Skeletal muscle cell (primary cell): ENCODE results near the gene ELOB.
A peak's percentile ranks its signal among the peaks of the same experiment; 100 is the strongest.

ENCODE experiments used
- DNase-seq: peaks from one replicate; pipeline ENCODE4 v3.0.0-alpha.2; 2010; ENCODE audit warnings: low read depth
- H3K4me3 ChIP-seq: 2 replicates; pipeline ENCODE4 v1.5.1; 2011; ENCODE audit warnings: low read depth, mild to moderate bottlenecking, control low read depth, low read length, moderate library complexity

Gene ELOB

GRCh38 chr16:2771496-2772402 is 5.3 kb downstream of the ELOB start:
- DNase-seq = no peak

GRCh38 chr16:2770057-2770951 is 6.8 kb downstream of the ELOB start:
- DNase-seq = no peak
- H3K4me3 ChIP-seq = no peak overlapping the region

More at GRCh38 chr16:2771496-2772402, 5.3 kb downstream of the ELOB start:
- no peak overlapping the region for H3K4me3 ChIP-seq

- DNase-seq = peak; percentile 42
- H3K4me3 ChIP-seq = no peak overlapping the region
Observed at GRCh38 chr16:2769675-2770056, 7.4 kb downstream of the ELOB start.

DNA sequence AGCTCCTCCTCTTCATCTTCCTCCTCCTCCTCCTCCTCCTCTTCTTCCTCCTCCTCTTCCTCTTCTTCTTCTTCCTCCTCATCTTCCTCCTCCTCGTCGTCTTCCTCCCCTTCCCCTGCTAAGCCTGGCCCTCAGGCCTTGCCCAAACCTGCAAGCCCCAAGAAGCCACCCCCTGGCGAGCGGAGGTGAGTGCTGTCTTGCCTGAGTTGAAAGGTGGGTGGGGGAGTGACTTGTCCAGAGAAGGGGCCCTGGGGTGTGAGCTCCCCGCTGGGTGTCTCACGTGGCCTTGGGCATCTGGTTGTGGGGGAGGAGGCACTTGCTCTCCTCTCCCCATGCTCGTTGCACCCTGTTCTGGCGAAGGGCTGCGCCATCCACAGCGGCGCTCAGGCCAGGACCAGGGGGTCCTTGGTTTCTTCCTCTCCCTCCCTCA is 8.0 kb downstream of the ELOB start:
- no peak for DNase-seq
- H3K4me3 ChIP-seq = no peak overlapping the region

GRCh38 chr16:2768403-2769089 is 8.5 kb downstream of the ELOB start:
- DNase-seq = no peak
- no peak overlapping the region for H3K4me3 ChIP-seq

- no peak overlapping the region for H3K4me3 ChIP-seq
Observed at GRCh38 chr16:2767891-2768290, 9.2 kb downstream of the ELOB start.

GRCh38 chr16:2767140-2767731 is 9.8 kb downstream of the ELOB start:
- no peak for DNase-seq
- no peak overlapping the region for H3K4me3 ChIP-seq

More at GRCh38 chr16:2767891-2768290, 9.2 kb downstream of the ELOB start:
- DNase-seq = no peak

- DNase-seq = no peak
- no peak overlapping the region for H3K4me3 ChIP-seq
Observed at GRCh38 chr16:2766430-2767139, 10.5 kb downstream of the ELOB start.

- no peak overlapping the region for H3K4me3 ChIP-seq
Observed at GRCh38 chr16:2765462-2766404, 11.3 kb downstream of the ELOB start.

GRCh38 chr16:2764718-2765117 is 12.4 kb downstream of the ELOB start:
- no peak overlapping the region for H3K4me3 ChIP-seq
- no peak for DNase-seq

More at GRCh38 chr16:2765462-2766404, 11.3 kb downstream of the ELOB start:
- no peak for DNase-seq

DNA sequence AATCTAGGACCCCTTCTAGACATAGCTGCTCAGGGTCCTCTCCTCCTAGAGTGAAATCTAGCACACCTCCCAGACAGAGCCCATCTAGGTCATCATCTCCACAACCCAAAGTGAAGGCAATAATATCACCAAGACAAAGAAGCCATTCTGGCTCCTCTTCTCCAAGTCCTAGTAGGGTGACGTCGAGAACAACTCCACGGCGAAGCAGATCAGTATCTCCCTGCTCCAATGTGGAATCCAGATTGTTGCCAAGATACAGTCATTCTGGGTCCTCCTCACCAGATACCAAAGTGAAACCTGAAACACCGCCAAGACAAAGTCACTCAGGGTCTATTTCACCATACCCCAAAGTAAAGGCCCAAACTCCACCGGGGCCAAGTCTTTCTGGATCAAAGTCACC is 13.9 kb downstream of the ELOB start:
- no peak for DNase-seq
- no peak overlapping the region for H3K4me3 ChIP-seq

DNA sequence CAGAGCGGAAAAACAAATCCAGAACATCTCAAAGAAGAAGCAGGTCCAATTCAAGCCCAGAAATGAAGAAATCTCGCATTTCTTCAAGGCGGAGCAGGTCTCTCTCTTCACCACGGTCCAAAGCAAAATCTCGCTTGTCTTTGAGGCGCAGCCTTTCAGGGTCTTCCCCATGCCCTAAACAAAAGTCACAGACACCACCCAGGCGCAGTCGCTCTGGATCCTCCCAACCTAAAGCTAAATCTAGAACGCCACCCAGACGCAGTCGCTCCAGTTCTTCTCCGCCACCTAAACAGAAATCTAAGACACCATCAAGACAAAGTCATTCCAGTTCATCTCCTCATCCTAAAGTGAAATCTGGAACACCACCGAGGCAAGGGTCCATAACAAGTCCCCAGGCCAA is 14.4 kb downstream of the ELOB start:
- H3K4me3 ChIP-seq = no peak overlapping the region
- DNase-seq = no peak

DNA sequence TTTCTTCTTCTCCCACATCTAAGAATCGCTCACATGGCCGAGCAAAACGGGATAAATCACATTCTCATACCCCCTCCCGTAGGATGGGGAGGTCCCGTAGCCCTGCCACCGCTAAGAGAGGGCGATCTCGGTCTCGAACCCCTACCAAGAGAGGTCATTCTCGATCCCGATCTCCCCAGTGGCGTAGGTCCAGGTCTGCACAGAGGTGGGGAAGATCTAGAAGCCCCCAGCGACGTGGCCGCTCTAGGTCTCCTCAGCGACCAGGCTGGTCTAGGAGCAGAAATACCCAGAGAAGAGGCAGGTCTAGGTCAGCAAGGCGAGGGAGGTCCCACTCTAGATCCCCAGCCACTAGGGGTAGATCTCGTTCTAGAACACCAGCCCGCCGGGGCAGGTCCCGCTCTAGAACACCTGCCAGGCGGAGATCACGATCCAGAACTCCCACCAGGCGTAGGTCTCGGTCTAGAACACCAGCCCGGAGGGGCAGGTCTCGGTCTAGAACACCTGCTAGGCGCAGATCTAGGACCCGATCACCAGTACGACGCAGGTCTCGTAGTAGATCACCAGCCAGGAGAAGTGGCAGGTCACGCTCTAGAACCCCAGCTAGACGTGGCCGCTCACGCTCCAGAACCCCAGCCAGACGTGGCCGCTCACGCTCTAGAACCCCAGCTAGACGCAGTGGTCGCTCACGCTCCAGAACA is 15.0 kb downstream of the ELOB start:
- no peak overlapping the region for H3K4me3 ChIP-seq
- no peak for DNase-seq

DNA sequence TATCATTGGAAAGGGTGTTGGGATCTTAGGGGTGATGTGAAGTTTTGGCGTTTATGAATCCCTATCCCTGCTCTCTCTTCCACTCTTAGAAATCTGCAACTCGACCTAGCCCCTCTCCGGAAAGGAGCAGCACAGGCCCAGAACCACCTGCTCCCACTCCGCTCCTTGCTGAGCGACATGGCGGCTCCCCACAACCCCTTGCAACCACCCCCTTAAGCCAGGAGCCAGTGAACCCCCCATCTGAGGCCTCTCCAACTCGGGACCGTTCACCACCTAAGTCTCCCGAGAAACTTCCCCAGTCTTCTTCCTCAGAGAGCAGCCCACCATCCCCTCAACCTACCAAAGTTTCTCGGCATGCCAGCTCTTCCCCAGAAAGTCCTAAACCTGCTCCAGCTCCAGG is 15.6 kb downstream of the ELOB start:
- DNase-seq = no peak
- no peak overlapping the region for H3K4me3 ChIP-seq

GRCh38 chr16:2757344-2757743 is 19.7 kb downstream of the ELOB start:
- DNase-seq = no peak
- H3K4me3 ChIP-seq = no peak overlapping the region

DNA sequence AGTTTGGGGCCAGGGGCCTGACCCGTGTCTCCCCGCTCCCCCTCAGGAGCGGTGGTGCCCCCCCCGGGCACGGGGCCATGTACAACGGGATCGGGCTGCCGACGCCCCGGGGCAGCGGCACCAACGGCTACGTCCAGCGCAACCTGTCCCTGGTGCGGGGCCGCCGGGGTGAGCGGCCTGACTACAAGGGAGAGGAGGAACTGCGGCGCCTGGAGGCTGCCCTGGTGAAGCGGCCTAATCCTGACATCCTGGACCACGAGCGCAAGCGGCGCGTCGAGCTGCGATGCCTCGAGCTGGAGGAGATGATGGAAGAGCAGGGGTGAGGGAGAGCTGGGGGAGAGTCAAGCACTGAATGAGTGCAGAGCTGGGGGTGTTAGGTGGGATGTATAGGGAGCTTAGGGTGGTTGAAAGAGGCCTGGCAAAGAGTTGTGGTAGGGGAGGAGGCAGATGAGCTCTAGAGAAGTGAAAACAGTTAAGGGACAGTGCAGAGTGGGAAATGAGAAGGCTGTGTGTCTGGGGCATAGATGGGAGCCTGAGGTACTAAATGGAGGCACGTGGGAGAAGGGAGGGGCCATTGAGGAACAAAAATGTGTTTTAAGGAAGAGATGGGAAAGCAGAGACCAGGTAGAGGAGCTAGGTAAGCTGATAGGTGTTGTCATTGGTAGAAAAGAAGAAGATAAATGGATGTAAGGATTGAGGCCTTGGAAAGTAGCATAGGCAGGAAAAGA is 20.6 kb downstream of the ELOB start:
- DNase-seq = no peak
- H3K4me3 ChIP-seq = no peak overlapping the region

DNA sequence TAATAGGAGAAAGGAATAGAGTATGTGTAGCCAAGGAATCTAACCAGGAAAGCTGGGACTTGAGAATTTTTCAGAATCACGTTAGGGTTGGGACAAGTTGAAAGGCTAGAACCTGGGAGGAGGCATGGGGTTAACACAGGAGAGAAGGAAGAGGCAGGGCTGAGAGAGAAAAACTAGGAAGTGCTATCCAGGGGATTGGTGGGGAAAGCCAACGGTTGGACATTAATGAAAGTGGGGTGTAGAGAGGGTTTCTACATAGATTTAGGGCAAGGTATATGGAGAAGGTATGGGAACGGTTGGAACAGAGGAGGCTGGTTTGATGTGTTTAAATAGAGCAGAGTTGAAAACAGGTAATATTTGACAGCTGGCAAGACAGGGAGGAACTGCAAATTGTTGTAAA is 21.9 kb downstream of the ELOB start:
- no peak overlapping the region for H3K4me3 ChIP-seq
- no peak for DNase-seq
